Measurements from ENCODE around the gene FDXR.

The FDXR gene

DNA sequence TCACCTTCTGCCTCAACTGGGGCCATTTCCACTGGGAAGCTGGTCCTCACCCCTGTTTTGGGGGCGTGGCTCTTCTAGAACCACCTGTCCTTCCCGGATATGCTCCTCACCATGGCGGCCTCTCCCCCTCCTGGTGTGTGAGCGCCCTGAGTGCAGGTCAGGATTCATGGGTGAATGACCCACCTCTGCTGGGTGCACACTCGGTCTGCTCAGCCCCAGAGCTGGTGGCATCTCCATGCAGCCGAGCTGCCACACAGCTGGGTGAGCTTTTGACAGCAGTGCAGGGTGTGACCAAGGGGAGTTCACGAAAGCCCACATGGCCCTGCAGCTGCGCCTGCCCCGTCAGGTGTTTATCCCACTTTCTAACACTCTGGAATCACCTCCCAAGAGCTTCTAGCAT is 40.4 kb downstream of the FDXR start:
- DNase-seq = no peak

DNA sequence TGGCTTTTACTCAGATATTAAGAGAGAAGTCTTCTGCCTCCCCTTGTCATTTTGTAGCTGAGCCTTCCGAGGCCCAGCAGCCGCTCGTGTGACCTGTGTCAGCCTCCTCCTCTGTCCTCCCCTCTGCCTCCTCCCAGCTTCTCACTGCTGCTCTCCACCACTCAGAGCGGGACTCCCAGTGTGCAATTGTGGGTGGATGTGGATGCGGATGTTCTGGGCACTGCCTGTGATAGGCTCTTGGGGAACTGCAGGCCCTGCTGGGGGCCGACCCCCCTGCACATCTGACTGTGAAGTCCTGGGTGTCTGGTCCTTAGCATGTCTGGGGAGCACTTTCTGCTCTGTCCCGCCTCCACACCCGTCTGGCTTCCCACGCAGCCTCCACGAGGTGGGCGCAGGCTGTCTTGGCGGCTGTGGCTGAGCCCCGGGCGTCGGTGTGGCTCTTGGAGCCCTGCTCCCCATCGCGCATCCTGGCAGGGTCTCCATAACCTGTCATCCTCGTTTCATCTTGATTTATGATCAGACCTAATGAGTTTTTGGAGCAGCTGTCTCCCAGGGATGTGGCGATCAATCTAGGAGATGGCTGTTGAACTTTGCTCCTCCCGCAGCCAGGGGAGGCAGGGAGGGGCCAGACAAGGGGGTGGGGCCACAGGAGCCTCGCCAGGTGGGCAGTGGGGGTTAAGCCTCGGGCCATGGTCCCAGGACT is 41.2 kb downstream of the FDXR start:
- DNase-seq = no peak

DNA sequence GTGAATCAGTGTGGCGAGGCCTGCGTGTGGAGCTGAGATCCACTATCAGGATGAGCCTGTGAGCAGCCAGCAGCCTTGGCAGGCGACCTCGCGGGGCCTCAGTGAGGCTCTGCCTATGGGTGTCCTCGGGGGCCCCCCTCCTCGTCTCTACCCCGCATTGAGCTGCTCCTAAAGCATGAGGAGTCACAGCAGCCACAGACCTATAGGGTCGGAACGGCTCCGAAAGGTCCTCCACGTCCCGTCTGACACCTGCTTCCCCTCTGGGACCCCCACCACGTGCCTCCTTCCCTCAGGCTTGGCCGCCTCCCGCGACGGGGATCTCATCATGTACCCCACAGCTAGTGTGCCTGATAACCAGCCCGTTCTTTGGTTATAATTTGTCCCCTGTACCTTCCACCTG is 41.9 kb downstream of the FDXR start:
- no peak for DNase-seq

DNA sequence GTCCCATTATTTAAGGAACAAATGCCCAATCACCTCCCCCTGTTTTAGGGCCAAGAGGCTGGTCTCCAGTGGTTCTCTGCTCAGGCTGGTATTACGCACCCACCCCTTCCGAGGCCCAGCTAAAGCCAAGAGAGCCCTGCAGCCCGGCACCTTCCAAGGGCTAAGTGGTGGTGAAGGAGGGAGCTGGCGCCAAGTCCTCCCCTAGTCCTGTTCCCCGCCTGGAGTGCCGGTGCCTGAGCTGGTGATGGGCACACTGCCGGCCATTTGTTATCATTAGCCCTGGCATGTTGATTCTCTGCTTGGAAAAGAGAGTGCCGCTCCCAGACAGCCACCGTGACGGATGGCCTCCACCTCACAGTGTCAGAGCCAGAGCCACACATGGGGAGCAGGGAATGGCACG is 45.0 kb downstream of the FDXR start:
- DNase-seq = no peak

DNA sequence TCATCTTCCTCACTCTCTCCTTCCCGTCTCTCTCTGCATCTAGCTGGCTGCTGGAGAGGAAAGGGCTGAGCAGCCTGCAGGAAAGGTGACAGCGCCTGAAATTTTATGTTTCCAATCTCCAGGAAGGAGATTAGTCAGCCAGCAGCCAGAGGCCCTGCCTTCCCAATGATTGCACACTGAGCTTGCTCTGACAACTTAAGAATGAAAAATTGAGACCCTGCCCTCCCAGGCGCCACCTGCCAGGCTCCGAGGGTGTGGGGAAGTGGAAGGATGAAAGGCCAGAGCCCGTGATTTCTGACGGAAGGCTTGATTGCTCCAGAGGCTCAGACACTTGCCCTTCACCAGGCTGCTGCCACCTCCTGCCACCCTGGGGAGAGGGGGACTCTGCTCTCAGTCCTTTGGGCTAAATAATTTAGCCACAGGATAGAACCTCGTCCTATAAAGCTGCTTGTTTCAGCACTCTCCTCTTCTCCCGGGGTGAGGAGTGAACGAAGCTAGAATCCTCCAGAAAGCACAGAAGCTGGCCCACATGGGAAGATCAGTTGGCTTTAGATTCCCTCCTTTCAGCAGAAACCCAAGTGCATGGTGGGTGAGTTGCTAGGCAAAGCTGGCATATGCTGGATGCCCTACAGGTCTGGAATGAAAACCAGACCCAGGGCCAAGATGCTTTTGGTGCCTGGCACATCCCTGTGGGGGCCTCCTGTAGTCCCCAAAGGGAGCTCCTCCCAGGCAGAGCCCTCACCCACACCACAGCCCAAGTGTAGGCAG is 46.7 kb downstream of the FDXR start:
- DNase-seq = no peak

DNA sequence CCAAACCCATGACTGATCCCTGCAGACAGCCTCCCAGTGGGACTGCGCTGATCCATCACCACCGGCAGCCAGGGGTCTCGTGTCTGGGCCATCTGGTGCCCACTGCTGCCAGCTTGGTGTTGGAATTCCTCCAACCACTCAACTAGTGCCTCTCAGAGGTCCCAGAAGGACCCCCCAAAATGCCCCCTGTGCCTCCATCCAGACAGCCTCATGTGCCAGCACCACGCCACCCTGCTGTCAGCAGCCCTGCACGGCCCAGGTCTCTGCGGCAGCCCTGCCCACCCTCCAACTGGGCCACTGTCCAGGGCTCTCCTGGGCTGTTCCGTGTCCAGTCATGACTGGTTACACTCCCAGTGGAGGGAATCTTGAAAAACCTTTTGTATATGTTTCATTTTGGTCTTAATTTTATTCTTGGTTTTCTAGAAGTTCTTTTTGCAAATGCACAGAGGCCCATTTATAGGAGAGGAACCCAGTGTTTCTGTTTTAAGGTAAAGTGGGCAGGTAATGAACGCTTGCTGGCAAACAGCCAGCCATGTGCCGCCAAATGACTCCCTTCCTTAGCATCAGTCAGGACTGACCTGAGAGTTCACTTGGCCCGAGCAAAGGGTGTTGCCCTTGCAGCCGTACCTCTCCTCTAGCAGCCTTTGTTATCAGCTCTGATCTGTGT is 47.7 kb downstream of the FDXR start:
- DNase-seq = no peak

DNA sequence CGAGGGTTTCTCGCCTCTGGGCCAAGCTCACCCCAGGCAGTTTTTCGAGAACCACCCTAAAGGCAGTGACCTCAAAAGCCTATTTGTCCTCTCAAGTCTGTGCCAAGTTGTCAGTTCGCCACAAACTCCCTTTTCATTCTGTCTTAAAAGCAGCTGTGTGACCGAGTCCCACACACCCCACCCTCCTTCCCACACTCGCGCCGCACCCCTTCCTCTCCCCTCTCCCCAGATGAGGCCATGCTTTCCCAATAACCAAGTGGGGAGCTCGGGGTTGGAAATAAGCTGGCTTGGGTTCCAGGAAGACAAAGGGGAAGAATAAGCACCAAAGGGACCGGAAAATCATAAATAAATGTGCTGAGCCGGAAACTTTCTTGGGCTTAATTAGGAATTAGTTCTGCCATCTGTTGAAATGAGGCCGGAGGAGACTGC is 49.8 kb downstream of the FDXR start:
- no peak for DNase-seq

DNA sequence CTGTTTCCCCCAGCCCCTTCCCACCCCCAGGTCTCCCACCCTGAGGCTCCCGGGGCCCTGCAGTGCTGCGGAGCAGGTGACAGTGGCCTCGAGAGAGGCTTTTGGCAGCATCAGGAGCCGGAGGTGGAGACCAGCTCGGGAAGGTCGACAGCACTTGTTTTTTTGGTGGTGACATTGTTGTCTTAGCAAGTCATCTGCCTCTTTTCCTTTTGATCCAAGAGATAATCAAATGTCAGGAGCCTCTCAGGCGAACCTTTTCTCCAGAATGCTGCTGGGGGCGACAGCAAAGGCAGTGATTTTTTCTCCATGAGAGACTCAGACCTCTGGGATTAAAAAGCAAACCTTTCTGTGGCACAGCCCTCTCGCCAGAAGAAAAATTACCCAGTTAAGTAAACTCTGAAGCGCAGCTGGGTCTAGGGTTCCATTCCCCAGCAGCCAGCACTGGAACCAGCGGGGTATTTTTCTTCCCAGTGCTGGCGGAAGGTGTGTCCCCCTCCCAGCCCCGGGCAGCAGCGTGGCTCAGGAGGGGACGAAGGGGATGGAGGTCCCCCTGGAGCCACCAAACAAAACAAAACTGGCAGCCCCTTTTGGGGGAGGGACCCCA is 50.4 kb downstream of the FDXR start:
- no peak for DNase-seq

DNA sequence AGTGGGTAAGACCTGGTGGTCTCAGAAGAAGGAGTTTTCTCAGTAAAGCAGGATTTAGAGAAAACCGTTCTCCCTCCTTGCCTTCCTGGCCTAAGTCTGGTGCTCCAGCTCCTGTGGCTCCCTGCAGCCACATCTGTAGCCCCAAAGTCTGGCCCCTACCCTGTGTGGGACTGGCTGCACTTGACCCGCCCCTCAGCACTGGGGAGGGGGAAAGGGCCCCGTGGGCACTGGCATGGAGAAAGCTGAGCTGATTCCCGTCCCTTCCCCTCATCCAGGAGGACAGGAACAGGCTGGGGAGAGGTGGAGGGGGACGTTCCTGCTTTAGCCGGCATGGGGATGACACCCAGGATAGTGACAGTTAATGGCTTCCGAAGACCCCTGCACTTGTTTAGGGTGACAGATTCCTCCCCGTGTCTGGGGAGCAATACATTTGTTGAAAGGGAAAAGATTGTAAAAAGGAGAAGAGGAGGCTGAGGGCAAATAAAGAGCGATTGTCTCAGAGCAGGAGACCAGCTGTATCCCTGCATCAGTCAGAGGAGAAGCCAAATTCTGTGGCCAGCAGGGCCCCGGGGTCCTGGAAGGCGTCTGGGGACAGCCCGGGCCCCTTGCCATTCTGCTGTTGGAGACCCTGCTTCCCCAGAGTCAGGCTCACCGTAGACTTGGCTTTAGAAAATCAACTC is 51.0 kb downstream of the FDXR start:
- no peak for DNase-seq

DNA sequence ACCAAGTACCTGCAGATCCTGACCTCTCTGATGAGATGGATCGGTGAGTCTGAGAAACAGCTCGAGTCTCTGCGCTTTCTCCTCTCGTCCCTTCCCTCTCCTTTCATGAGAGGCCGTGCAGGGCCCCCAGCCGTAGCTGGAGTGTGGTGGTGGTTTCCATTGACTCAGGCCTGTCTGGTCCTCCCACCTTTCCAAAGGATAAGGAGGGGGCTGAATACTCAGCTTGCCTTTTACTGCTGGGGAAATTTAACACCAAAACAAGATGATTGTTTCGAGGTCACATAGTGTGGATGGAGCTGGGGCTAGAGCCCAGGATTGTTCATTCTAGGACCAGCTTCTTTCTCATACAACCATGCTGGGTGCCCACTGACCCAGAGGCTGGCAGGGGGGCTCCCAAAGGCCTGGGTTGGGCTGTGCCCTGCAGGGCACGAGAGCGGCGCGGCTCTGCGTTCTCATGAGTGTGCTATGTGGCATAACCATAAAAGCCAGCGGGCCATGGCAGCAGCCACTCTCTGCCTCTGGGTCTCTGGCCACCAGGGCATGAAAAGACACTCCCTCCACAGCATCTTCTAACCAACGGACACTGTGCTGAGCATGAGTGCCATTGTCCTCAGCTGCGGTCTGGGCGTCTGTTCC is 52.9 kb downstream of the FDXR start:
- no peak for DNase-seq

DNA sequence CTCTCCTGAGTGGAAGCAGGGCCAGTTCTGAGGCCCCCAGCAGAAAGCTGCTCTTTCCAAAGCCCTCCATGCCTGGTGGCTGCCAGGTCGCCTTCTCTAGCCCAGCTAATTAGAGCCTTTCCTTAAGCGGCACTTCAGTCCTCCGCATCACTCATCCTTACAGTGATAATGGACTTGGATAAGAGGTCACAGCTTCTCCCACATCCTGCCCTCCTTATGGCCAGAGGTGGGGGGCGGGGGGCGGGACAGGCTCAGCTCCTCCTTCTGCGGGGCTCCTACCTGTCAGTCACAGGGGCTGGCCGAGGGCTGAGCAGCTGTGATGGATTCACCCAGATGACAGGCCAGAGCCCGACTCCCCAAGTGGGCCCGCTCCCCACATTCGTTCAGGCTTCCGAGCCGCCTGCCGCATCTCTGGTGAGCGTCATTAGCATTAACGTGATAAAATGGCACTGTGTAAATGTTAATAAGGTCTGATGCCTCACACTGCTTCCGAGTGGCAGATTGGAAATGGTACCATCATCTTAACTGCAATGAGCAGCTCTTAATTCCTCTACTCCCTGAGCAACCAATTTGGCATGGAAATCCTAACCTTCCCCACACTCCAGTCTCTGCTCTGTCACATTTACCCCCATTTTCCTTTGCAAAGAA is 54.4 kb downstream of the FDXR start:
- no peak for DNase-seq

DNA sequence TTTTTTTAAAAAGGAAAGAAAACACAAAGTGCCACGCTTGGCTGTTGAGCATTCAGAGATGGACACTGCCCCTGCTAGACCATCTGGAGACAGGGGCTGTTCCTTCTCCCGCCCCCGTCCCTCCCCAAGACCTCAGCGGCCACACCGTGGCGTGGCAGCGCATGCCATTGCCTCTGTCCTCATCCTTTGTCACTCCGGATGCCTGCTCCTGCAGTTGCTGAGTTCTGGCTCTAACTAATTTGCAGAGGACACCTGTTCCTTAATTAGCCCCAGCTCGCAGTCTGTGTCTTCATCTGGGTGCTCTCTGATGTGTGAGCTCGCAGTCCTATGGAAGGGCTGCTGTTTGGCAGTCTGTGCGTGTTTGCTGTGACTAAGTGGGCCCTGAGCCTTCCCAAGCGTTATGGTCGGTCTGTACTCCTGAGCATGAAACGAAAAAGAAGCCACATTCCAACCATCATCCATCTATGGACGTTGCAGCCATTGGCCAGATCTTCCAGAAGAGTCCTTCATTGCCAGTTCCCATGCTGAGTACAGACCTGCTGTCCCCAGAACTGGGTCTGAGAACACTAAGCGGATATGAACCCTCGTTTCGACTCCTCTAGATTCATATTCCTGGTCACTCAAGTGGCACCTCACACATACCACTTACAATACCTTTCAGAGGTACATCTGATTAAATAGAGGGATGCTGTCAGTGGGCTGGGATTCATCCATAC is 55.7 kb downstream of the FDXR start:
- DNase-seq = no peak

DNA sequence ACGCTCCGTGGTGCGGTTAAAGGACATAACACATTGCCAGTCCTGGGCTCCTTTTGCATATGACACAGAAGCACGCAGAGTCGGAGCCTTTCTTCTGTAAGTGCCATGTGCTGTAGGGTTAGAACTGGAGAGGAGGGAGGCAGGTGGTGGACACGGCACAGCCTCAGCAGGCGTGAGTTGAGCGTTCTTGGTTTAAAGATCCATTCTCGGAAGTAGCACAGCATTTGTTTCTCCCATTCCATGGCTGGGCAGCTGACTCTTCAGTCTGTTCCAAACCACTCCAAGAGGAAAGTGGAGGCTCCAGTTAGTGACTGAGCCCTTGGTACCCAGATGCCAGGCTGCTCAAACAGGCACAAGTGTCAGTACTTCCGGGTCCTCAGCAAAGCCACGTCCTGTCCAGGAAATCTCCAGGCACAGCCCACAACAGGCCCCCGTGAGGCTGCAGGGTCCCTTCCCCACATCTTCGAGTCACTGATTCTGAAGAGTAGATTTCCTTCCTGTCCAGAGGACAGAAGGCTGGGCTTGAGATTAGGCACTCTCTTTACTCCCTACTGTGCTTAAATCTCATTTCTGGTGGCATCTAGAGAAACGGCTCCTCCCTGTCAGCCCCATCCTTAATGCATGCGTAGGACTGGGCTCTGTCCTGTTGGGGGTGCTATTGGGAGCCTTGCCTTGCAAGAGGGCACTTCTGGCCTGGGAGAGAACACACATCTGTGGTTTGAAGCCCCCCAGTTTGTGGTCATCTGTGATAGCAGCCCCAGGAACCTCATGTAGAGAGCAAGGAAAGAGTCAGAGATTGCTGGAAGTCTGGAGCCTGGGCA is 57.0 kb downstream of the FDXR start:
- DNase-seq = no peak

DNA sequence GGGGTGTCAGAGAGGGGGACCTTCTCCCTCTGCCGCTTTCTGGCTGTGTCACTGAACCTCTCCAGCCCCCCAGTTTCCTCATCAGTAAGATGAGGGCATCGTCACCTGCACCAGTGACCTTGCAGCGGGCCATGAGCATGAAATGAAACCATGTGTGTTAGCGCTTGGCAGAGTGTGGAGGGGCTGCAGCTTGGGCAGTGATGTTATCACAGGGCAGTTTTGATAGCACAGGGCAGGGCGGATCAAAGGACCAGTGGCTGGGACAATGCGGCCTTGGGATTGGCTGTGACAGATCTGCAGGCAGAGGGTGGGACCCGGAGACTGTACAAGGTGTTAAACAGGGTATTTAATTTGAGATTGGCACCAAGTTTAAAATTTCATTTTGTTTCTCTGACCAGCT is 57.7 kb downstream of the FDXR start:
- DNase-seq = no peak

DNA sequence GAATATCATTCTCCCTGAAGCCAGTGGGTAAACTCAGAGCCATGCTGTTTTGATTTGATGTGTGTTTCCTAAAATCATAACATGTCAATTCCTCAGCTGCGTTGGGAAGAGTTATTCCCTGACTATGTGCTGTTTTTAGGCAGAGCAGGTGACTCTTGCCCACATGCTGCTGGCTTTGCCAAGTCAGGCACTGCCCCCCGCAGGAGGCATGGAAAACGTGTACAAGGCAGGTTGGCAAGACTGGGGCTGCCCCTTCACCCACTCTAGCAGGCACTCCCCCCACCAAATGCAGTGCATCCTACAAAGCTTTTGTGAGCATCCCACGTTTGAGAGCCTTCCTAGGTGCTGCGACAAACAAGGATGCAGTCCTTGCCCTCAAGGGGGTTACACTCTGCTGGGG is 58.3 kb downstream of the FDXR start:
- DNase-seq = no peak
